IMR-90 (cell line): ENCODE results near the gene CLCA2. TPM values are rescaled to one million over a fixed set of nuclear protein-coding genes. Genes with fewer than 3 reads are reported as not detected.

ENCODE experiments used
- ATAC-seq: fragments of 200-7000 bp; cut with Tn5 transposase; 2 replicates; pipeline ENCODE4 v1.9.1; 2020; ENCODE audit warnings: low read depth, mild to moderate bottlenecking, moderate library complexity
- BruUV-seq: library from RNA; stranded (reverse); fragments of 400-500 nt; replicated peaks from 2 replicates; lab custom pipeline; 2021; lab: Mats Ljungman, UMichigan
- CTCF ChIA-PET: fragments of 300-600 bp; formaldehyde crosslinking; extraction: SDS; loops from one replicate; lab custom pipeline; 2021; ENCODE audit warnings: antibody characterized with exemption; lab: Yijun Ruan, JAX
- POLR2A ChIA-PET: fragments of 300-600 bp; sonication (Branson Sonifier 250); formaldehyde crosslinking; loops from one replicate; lab custom pipeline; 2022; ENCODE audit warnings: antibody characterized with exemption; ENCODE audit not compliant: unreplicated experiment; lab: Charles Lee
- DNase-seq: peaks from one replicate; pipeline ENCODE4 v3.0.0; 2013
- H2AFZ ChIP-seq: replicated peaks from 2 replicates; pipeline ENCODE3; 2013; ENCODE audit warnings: low read length, mild to moderate bottlenecking; ENCODE audit not compliant: poor library complexity
- H2AK5ac ChIP-seq: 2 replicates; pipeline ENCODE4 v1.6.1; 2013; ENCODE audit warnings: low read depth, low read length, inconsistent platforms
- H2AK9ac ChIP-seq: replicated peaks from 2 replicates; pipeline ENCODE3; 2013; ENCODE audit warnings: mild to moderate bottlenecking, low read depth, low read length, moderate library complexity; ENCODE audit not compliant: poor library complexity
- H2BK120ac ChIP-seq: 2 replicates; pipeline ENCODE4 v1.6.1; 2013; ENCODE audit warnings: low read depth, low read length, inconsistent platforms
- H2BK15ac ChIP-seq: 3 replicates; pipeline ENCODE4 v1.6.1; 2013; ENCODE audit warnings: low read depth, low read length, inconsistent platforms
- H2BK20ac ChIP-seq: 2 replicates; pipeline ENCODE4 v1.6.1; 2013; ENCODE audit warnings: low read depth, mild to moderate bottlenecking, inconsistent platforms, low read length, moderate library complexity
- H2BK5ac ChIP-seq: 2 replicates; pipeline ENCODE4 v1.6.1; 2013; ENCODE audit warnings: mild to moderate bottlenecking, low read depth, low read length, inconsistent platforms; ENCODE audit not compliant: poor library complexity, severe bottlenecking
- H3K14ac ChIP-seq: replicated peaks from 2 replicates; pipeline ENCODE4 v1.6.1; 2013; ENCODE audit warnings: low read depth, low read length, inconsistent platforms
- H3K18ac ChIP-seq: 2 replicates; pipeline ENCODE4 v1.6.1; 2013; ENCODE audit warnings: low read depth, low read length, control low read depth
- H3K23ac ChIP-seq: 2 replicates; pipeline ENCODE4 v1.6.1; 2013; ENCODE audit warnings: low read depth, low read length, inconsistent platforms
- H3K27ac ChIP-seq: 2 replicates; pipeline ENCODE4 v1.5.1; 2013; ENCODE audit warnings: mild to moderate bottlenecking, control low read depth, low read length; ENCODE audit not compliant: insufficient read depth
- H3K27me3 ChIP-seq: 2 replicates; pipeline ENCODE4 v1.6.1; 2013; ENCODE audit warnings: low read length; ENCODE audit not compliant: control insufficient read depth, insufficient read depth
- H3K36me3 ChIP-seq: 2 replicates; pipeline ENCODE4 v1.6.1; 2013; ENCODE audit warnings: low read length, mixed read lengths; ENCODE audit not compliant: control insufficient read depth, insufficient read depth
- H3K4ac ChIP-seq: 2 replicates; pipeline ENCODE4 v1.6.1; 2013; ENCODE audit warnings: low read depth, low read length, inconsistent platforms
- H3K4me1 ChIP-seq: 2 replicates; pipeline ENCODE4 v1.6.1; 2013; ENCODE audit warnings: low read length, mixed read lengths; ENCODE audit not compliant: control insufficient read depth, insufficient read depth
- H3K4me2 ChIP-seq: 2 replicates; pipeline ENCODE4 v1.6.1; 2013; ENCODE audit warnings: low read depth, mild to moderate bottlenecking, control low read depth, low read length, moderate library complexity
- H3K4me3 ChIP-seq: 2 replicates; pipeline ENCODE4 v1.5.1; 2013; ENCODE audit warnings: low read depth, mild to moderate bottlenecking, control low read depth, low read length, moderate library complexity; ENCODE audit not compliant: insufficient read depth
- H3K56ac ChIP-seq: 2 replicates; pipeline ENCODE4 v1.6.1; 2013; ENCODE audit warnings: low read length, inconsistent platforms; ENCODE audit not compliant: insufficient read depth; ENCODE audit errors: extremely low read depth
- H3K79me1 ChIP-seq, 2 experiments: 2 replicates each; pipeline ENCODE4 v1.6.1; 2013; ENCODE audit warnings: low read length in 2 of 2, inconsistent platforms in 1 of 2, low read depth in 1 of 2
- H3K9ac ChIP-seq: 2 replicates; pipeline ENCODE4 v1.6.1; 2013; ENCODE audit warnings: low read depth, low read length, control low read depth
- H3K9me1 ChIP-seq: 2 replicates; pipeline ENCODE4 v1.6.1; 2013; ENCODE audit warnings: low read length, inconsistent platforms; ENCODE audit not compliant: insufficient read depth
- H3K9me3 ChIP-seq: 2 replicates; pipeline ENCODE4 v1.6.1; 2013; ENCODE audit warnings: low read length; ENCODE audit not compliant: control insufficient read depth, insufficient read depth
- H4K20me1 ChIP-seq: 2 replicates; pipeline ENCODE4 v1.6.1; 2013; ENCODE audit warnings: low read length, inconsistent platforms; ENCODE audit not compliant: insufficient read depth
- H4K5ac ChIP-seq: 2 replicates; pipeline ENCODE4 v1.6.1; 2013; ENCODE audit warnings: mild to moderate bottlenecking, low read depth, low read length, control low read depth
- H4K8ac ChIP-seq, 2 experiments: 2 replicates each; pipeline ENCODE4 v1.6.1; 2013; ENCODE audit warnings: low read depth in 2 of 2, low read length in 2 of 2, control low read depth in 1 of 2, inconsistent platforms in 1 of 2
- H4K91ac ChIP-seq: 2 replicates; pipeline ENCODE4 v1.6.1; 2013; ENCODE audit warnings: low read depth, low read length, inconsistent platforms; ENCODE audit not compliant: insufficient read depth
- BHLHE40 ChIP-seq: fragments of 150-350 bp; IDR thresholded peaks from 2 replicates; pipeline ENCODE4 v1.6.1; 2016; ENCODE audit warnings: mild to moderate bottlenecking, low read depth, low read length
- CEBPB ChIP-seq: IDR thresholded peaks from 2 replicates; pipeline ENCODE4 v1.6.1; 2012; ENCODE audit warnings: low read depth, low read length, improper control_type of control experiment
- CHD1 ChIP-seq: IDR thresholded peaks from 2 replicates; pipeline ENCODE4 v1.6.1; 2012; ENCODE audit warnings: low read depth, low read length, improper control_type of control experiment
- CTCF ChIP-seq: conservative IDR thresholded peaks from 2 replicates; pipeline ENCODE4 v1.5.1; 2012; ENCODE audit warnings: mild to moderate bottlenecking, low read depth, low read length, improper control_type of control experiment
- ELK1 ChIP-seq: fragments of 150-350 bp; IDR thresholded peaks from 2 replicates; pipeline ENCODE4 v1.6.1; 2016; ENCODE audit warnings: low read depth, mild to moderate bottlenecking, low read length, moderate library complexity, borderline replicate concordance
- FOS ChIP-seq: fragments of 150-350 bp; IDR thresholded peaks from 2 replicates; pipeline ENCODE4 v1.6.1; 2016; ENCODE audit warnings: low read depth, low read length
- MXI1 ChIP-seq: IDR thresholded peaks from 2 replicates; pipeline ENCODE4 v1.6.1; 2012; ENCODE audit warnings: low read depth, mild to moderate bottlenecking, low read length, moderate library complexity, borderline replicate concordance
- NFE2L2 ChIP-seq: fragments of 150-350 bp; IDR thresholded peaks from 2 replicates; pipeline ENCODE4 v1.6.1; 2016; ENCODE audit warnings: low read depth, mild to moderate bottlenecking, low read length
- RAD21 ChIP-seq: IDR thresholded peaks from 2 replicates; pipeline ENCODE4 v1.6.1; 2012; ENCODE audit warnings: low read length, improper control_type of control experiment
- RFX5 ChIP-seq: IDR thresholded peaks from 2 replicates; pipeline ENCODE4 v1.8.0; 2012; ENCODE audit warnings: low read depth, mild to moderate bottlenecking, low read length, moderate library complexity
- SMC3 ChIP-seq: fragments of 150-350 bp; IDR thresholded peaks from 2 replicates; pipeline ENCODE4 v1.6.1; 2016; ENCODE audit warnings: low read depth, mild to moderate bottlenecking, antibody characterized with exemption, low read length, moderate library complexity
- WGBS, 2 experiments: methylation state at CpG; one replicate each; pipeline versions ENCODE4 v1.1.5 to v1.1.7; 2013; ENCODE audit warnings: missing lambda C conversion rate in 2 of 2; ENCODE audit not compliant: insufficient read length in 1 of 2; ENCODE audit errors: extremely low coverage in 2 of 2; 5-methylcytosine and 5-hydroxymethylcytosine counted together
- dilution Hi-C: fragments of 300-500 bp; cut with HindIII; formaldehyde crosslinking; loops from one replicate; pipeline ENCODE4 v1.14.3; 2018; ENCODE audit warnings: low sequenced_read_pairs; ENCODE audit not compliant: unreplicated experiment
- in situ Hi-C: fragments of 300-500 bp; cut with MboI; formaldehyde crosslinking; loops from 3 replicates; pipeline ENCODE4 v1.14.3; 2019; ENCODE audit warnings: low sequenced_read_pairs, inconsistent platforms, mixed read lengths
- intact Hi-C: fragments of 100-400 bp; cut with micrococcal nuclease; formaldehyde crosslinking; loops from 2 replicates; pipeline ENCODE4 v1.10.0; 2022
- polyA plus RNA-seq, 3 experiments: library from polyadenylated mRNA; depleted of rRNA; stranded (reverse); fragments of >200 nt; gene quantifications; 2 replicates each; pipeline ENCODE4 v1.2.3, GENCODE V29; 2012; ENCODE audit warnings: low replicate concordance in 1 of 3
- total RNA-seq: library from RNA; depleted of rRNA; stranded (reverse); fragments of >200 nt; gene quantifications from 2 replicates; pipeline ENCODE4 v1.2.3, GENCODE V29; 2012

CLCA2 gene
- total and polyA plus RNA-seq, 2 of the 4 experiments (the other 2 are of a cell fraction): 0.09 to 0.18 TPM

GRCh38 chr1:86380257-86380861 is 43.6 kb upstream of the CLCA2 start:
- H2BK120ac ChIP-seq: no peak overlapping the region
- H4K91ac ChIP-seq: no peak overlapping the region
- no peak overlapping the region for H3K27ac ChIP-seq
- no TSS peak for BruUV-seq
- H3K79me1 ChIP-seq: no peaks in the 10 kb centered on the region; a peak in 1 of 4 replicates
- no CpG with 5 or more reads among the region's 4 CpGs for WGBS, 2 experiments
- no peak overlapping the region for H3K18ac ChIP-seq
- H3K4me1 ChIP-seq: no peaks in the 10 kb centered on the region
- ChIA-PET POLR2A (no interaction called here), CTCF (interaction anchor here (0.6 to 1.3 kb wide), 9 partner anchors 10 to 353 kb away, joined by 3 to 5 read pairs (median 3); no protein-coding TSS in a partner anchor)
- no peak overlapping the region for H3K4me3 ChIP-seq
- no peak overlapping the region for H2AFZ ChIP-seq
- dilution Hi-C loops (no loop called here), intact Hi-C loops (loop anchor here (1.0 to 5.0 kb wide), 7 partner anchors 94 to 702 kb away; no protein-coding TSS in a partner anchor), in situ Hi-C loops (loop anchor here (25.0 kb wide), 2 partner anchors 582 to 707 kb away; no protein-coding TSS in a partner anchor)
- H4K20me1 ChIP-seq: no peaks in the 10 kb centered on the region
- peaks cover 3% of the 10 kb centered on the region; the same call in 1 of the 2 replicates for H3K9me3 ChIP-seq
- TF ChIP-seq CEBPB (no peak), ELK1 (no peak), CHD1 (no peak), BHLHE40 (no peak), SMC3 (peak; percentile 71), CTCF (peak; percentile 79), NFE2L2 (no peak), FOS (no peak), RAD21 (peak; percentile 91), RFX5 (no peak), MXI1 (no peak)
- H3K27me3 ChIP-seq: no peaks in the 10 kb centered on the region
- DNase-seq (peak; percentile 86), ATAC-seq (peak; percentile 97)
- H2BK5ac ChIP-seq: no peak overlapping the region
- H2AK5ac ChIP-seq: no peak overlapping the region
- no peak overlapping the region for H3K4ac ChIP-seq
- H2BK15ac ChIP-seq: no peak overlapping the region
- H4K5ac ChIP-seq: no peak overlapping the region
- peak overlapping the region; percentile 62; the same call in 1 of the 2 replicates for H3K4me2 ChIP-seq
- peaks cover 6% of the 10 kb centered on the region for H3K36me3 ChIP-seq
- no peak overlapping the region for H2AK9ac ChIP-seq
- H4K8ac ChIP-seq: no peak overlapping the region
- no peak overlapping the region for H3K9ac ChIP-seq
- H2BK20ac ChIP-seq: no peak overlapping the region
- no peak overlapping the region for H3K56ac ChIP-seq
- H3K23ac ChIP-seq: no peak overlapping the region
- no peak overlapping the region for H3K14ac ChIP-seq
- no peaks in the 10 kb centered on the region for H3K9me1 ChIP-seq
